Keratinocyte (primary cell): ENCODE measurements around the gene ZBTB1.
"Not testable (repeated sequence)": the region's sequence is repeated elsewhere in the genome, so short reads cannot be mapped to it uniquely, and the experiment has no call there.

Experiments used
- CTCF ChIP-seq, 3 experiments: IDR thresholded peaks in 1 of 3; conservative IDR thresholded peaks in 1 of 3; optimal IDR thresholded peaks in 1 of 3; 2 replicates in 2 of 3; 3 replicates in 1 of 3; pipeline versions ENCODE3 to v1.5.1; 2011; ENCODE audit warnings: low read length in 3 of 3, mild to moderate bottlenecking in 3 of 3, moderate library complexity in 2 of 3, control low read depth in 1 of 3, inconsistent platforms in 1 of 3; ENCODE audit not compliant: insufficient read depth in 2 of 3; ENCODE audit errors: extremely low read depth in 1 of 3
- EZH2 ChIP-seq: IDR thresholded peaks from one replicate; pipeline ENCODE4 v1.6.1; 2012; ENCODE audit warnings: inconsistent platforms, mild to moderate bottlenecking, low read length, moderate library complexity

- not testable (repeated sequence) for TF ChIP-seq CTCF (optimal IDR thresholded peaks at IDR 0.05 in 1 of 3, IDR thresholded peaks at IDR 0.05 in 1 of 3, conservative IDR thresholded peaks at IDR 0.05 in 1 of 3; ENCODE audit: extremely low read depth in 1 of 3, insufficient read depth in 2 of 3, low read length in 3 of 3); EZH2
Measured at GRCh38 chr14:64558216-64558615, 53.6 kb downstream of the ZBTB1 start.
